GM23248 (cell line): ENCODE results near the gene FCER2. TPM values are rescaled to one million over a fixed set of nuclear protein-coding genes. Genes with fewer than 3 reads are reported as not detected.

Source experiments
- DNase-seq: peaks from one replicate; pipeline ENCODE4 v3.0.0-alpha.2; 2015
- H2AFZ ChIP-seq: fragments of 200-600 bp; sonication (generic); 2 replicates; pipeline ENCODE4 v1.6.1; 2016; ENCODE audit warnings: antibody characterized with exemption
- H3F3A ChIP-seq: fragments of 200-600 bp; sonication (generic); 2 replicates; pipeline ENCODE4 v1.6.1; 2016; ENCODE audit warnings: mild to moderate bottlenecking, antibody characterized with exemption, mixed run types; ENCODE audit not compliant: insufficient read depth
- H3K27ac ChIP-seq: fragments of 200-600 bp; sonication (generic); 2 replicates; pipeline ENCODE4 v1.5.1; 2016; ENCODE audit warnings: mild to moderate bottlenecking
- H3K27me3 ChIP-seq: fragments of 200-600 bp; sonication (generic); replicated peaks from 2 replicates; pipeline ENCODE4 v1.6.1; 2016; ENCODE audit warnings: mild to moderate bottlenecking; ENCODE audit not compliant: insufficient read depth
- H3K36me3 ChIP-seq: fragments of 200-600 bp; sonication (generic); 2 replicates; pipeline ENCODE4 v1.6.1; 2016; ENCODE audit warnings: low read depth, mild to moderate bottlenecking
- H3K4me1 ChIP-seq: fragments of 200-600 bp; sonication (generic); 2 replicates; pipeline ENCODE4 v1.6.1; 2016; ENCODE audit warnings: mild to moderate bottlenecking; ENCODE audit not compliant: insufficient read depth
- H3K4me2 ChIP-seq: fragments of 200-600 bp; sonication (generic); one replicate; pipeline ENCODE4 v1.6.1; 2016; ENCODE audit warnings: mild to moderate bottlenecking; ENCODE audit not compliant: unreplicated experiment
- H3K4me3 ChIP-seq: fragments of 200-600 bp; sonication (generic); 2 replicates; pipeline ENCODE4 v1.5.1; 2016; ENCODE audit warnings: mild to moderate bottlenecking
- H3K79me2 ChIP-seq: fragments of 200-600 bp; sonication (generic); 2 replicates; pipeline ENCODE4 v1.6.1; 2016; ENCODE audit warnings: mild to moderate bottlenecking; ENCODE audit not compliant: insufficient read depth
- H3K9ac ChIP-seq: fragments of 200-600 bp; sonication (generic); 2 replicates; pipeline ENCODE4 v1.6.1; 2016; ENCODE audit warnings: mild to moderate bottlenecking
- H3K9me2 ChIP-seq: fragments of 200-600 bp; sonication (generic); 2 replicates; pipeline ENCODE4 v1.6.1; 2016; ENCODE audit warnings: mixed run types, mild to moderate bottlenecking, moderate library complexity; ENCODE audit not compliant: insufficient read depth
- H3K9me3 ChIP-seq: fragments of 200-600 bp; sonication (generic); one replicate; pipeline ENCODE4 v1.6.1; 2017; ENCODE audit warnings: low read depth
- H4K20me1 ChIP-seq: fragments of 200-600 bp; sonication (generic); 2 replicates; pipeline ENCODE4 v1.6.0; 2016; ENCODE audit not compliant: insufficient read depth
- EZH2 ChIP-seq: fragments of 200-600 bp; sonication (generic); IDR thresholded peaks from 2 replicates; pipeline ENCODE4 v1.6.1; 2018; ENCODE audit warnings: antibody characterized with exemption, mild to moderate bottlenecking; ENCODE audit not compliant: insufficient read depth, poor library complexity, severe bottlenecking
- EZH2phosphoT487 ChIP-seq: fragments of 200-600 bp; sonication (generic); IDR thresholded peaks from 2 replicates; pipeline ENCODE4 v1.6.1; 2018; ENCODE audit warnings: antibody characterized with exemption, moderate library complexity, mild to moderate bottlenecking, low read depth; ENCODE audit not compliant: insufficient read depth
- WGBS, 2 experiments: methylation state at CpG; one replicate each; pipeline ENCODE4 v1.1.6; 2015 to 2017; ENCODE audit warnings: low lambda C conversion rate in 2 of 2, low coverage in 1 of 2; ENCODE audit errors: missing lambda C conversion rate in 2 of 2; 5-methylcytosine and 5-hydroxymethylcytosine counted together
- in situ Hi-C: fragments of 300-500 bp; cut with MboI; formaldehyde crosslinking; loops from 2 replicates; pipeline ENCODE4 v1.15.0; 2020
- polyA plus RNA-seq: library from polyadenylated mRNA; unstranded; fragments of >200 nt; fragmentation: Nextera tagmentation; extraction: Ambion mirVana; gene quantifications from 2 replicates; pipeline ENCODE4 v1.2.1, GENCODE V29; 2016
- total RNA-seq: library from RNA; depleted of rRNA; stranded (reverse); fragments of >200 nt; shearing (Covaris generic); gene quantifications from 2 replicates; pipeline ENCODE4 v1.2.3, GENCODE V29; 2014

The FCER2 gene
- total and polyA plus RNA-seq, 2 experiments from 2014 or later, result not detected

DNA sequence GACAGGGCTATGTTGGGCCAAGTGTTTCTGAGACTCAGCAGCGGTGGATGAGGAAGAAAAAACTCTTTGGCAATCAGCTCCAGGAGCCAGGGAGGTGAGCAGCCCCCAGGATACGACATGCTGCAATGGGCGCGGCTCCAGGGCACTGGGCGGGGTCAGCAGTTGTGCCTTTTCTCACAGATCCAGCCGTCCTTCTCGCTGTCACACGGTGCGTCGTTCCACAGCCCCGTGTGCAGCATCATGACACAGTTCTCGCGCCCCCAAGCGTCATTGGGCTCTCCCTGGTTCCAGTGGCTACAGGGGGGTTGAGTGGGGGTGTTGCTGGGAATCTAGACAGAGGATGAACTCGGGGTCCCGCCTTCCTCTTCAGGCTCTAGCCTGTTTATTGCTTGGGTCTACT, 27.3 kb upstream of the FCER2 start:
- TF ChIP-seq EZH2phosphoT487 (no peak), EZH2 (no peak)
- H3K4me1 ChIP-seq, result no peaks in the 10 kb centered on the region
- no peaks in the 10 kb centered on the region for H4K20me1 ChIP-seq
- no peak for DNase-seq
- H3K79me2 ChIP-seq, result no peaks in the 10 kb centered on the region
- no peaks in the 10 kb centered on the region for H3K9me2 ChIP-seq
- H3K9me3 ChIP-seq, result no peaks in the 10 kb centered on the region
- no peak overlapping the region for H2AFZ ChIP-seq
- H3F3A ChIP-seq, result no peaks in the 10 kb centered on the region
- no peak overlapping the region for H3K4me3 ChIP-seq
- in situ Hi-C loops, result no loop called here
- no peak overlapping the region for H3K4me2 ChIP-seq
- H3K9ac ChIP-seq, result no peak overlapping the region
- peaks cover 57% of the 10 kb centered on the region for H3K27me3 ChIP-seq
- H3K36me3 ChIP-seq, result no peaks in the 10 kb centered on the region
- H3K27ac ChIP-seq, result no peak overlapping the region
- WGBS, 2 experiments, result 12 to 13% methylated on average over 16 of the region's 16 CpGs

DNA sequence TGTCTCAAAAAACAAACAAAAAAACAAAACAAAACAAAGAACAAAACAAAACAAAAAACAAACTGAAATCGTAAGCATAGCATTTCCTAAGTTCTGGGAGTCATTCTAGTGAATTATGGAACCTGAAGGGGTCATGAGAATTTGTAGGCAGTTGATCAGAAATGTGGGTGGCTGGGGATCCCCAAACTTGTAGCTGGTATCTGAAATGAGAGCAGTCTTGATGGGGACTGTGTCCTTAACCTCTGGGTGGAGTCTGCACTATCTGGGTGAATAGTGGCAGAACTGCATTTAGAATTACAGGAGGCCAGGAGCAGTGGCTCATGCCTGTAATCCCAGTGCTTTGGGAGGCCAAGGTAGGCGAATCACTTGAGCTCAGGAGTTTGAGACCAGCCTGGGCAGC, 23.9 kb upstream of the FCER2 start:
- Histone ChIP-seq H4K20me1 (no peaks in the 10 kb centered on the region), H3K27me3 (peaks cover 42% of the 10 kb centered on the region), H3K4me3 (no peak overlapping the region), H3K27ac (no peak overlapping the region), H3K9me2 (no peaks in the 10 kb centered on the region), H3K4me2 (no peak overlapping the region), H3K4me1 (no peaks in the 10 kb centered on the region), H3K9me3 (no peaks in the 10 kb centered on the region), H2AFZ (no peak overlapping the region), H3K79me2 (no peaks in the 10 kb centered on the region), H3K9ac (no peak overlapping the region), H3F3A (no peaks in the 10 kb centered on the region), H3K36me3 (no peaks in the 10 kb centered on the region)
- no peak for DNase-seq
- TF ChIP-seq EZH2phosphoT487 (no peak), EZH2 (no peak)
- WGBS, 2 experiments, result 12 to 18% methylated on average over 2 of the region's 2 CpGs
- in situ Hi-C loops, result no loop called here

DNA sequence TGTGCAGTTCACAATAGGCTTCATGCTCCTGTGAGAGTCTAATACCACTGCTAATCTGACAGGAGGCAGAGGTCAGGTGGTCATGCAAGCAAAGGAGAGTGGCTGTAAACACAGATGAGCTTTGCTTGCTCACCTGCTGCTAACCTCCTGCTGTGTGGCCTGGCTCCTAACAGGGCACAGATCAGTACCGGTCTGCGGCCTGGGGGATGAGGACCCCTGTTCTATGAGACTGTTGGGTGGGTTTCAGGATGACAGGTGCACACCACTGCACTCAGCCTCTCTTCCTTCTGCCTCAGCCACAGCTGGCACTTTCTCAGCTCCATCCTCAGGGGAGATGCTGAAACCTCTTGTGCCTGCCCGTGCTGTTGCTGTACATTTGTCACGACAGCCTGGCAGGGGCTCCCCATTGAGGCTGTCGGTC, 20.3 kb upstream of the FCER2 start:
- Histone ChIP-seq H3K27me3 (peaks cover 9% of the 10 kb centered on the region), H3K9me2 (no peaks in the 10 kb centered on the region), H2AFZ (no peak overlapping the region), H3K36me3 (no peaks in the 10 kb centered on the region), H3K9ac (no peak overlapping the region), H3K4me2 (no peak overlapping the region), H4K20me1 (no peaks in the 10 kb centered on the region), H3K79me2 (no peaks in the 10 kb centered on the region), H3K4me1 (no peaks in the 10 kb centered on the region), H3K4me3 (no peak overlapping the region), H3F3A (no peaks in the 10 kb centered on the region), H3K9me3 (no peaks in the 10 kb centered on the region), H3K27ac (no peak overlapping the region)
- WGBS, 2 experiments, result 43 to 46% methylated on average over 5 of the region's 5 CpGs
- TF ChIP-seq EZH2 (no peak), EZH2phosphoT487 (no peak)
- DNase-seq, result no peak
- in situ Hi-C loops, result no loop called here

DNA sequence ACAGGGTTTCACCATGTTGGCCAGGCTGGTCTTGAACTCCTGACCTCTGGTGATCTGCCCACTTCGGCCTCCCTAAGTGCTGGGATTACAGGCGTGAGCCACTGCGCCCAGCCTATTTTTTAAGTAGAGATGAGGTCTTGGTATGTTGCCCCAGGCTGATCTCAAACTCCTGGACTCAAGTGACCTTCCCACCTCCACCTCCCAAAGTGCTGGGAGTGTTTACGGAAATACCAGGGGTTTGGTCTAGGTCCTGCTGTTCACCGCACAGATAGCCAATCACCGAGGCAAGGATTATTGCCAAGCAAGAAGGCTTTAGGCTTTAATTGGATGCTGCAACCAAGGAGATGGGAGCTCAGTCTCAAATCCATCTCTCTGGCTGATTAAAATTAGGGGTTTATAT, 18.4 kb upstream of the FCER2 start:
- no peaks in the 10 kb centered on the region for H3K4me1 ChIP-seq
- H3K36me3 ChIP-seq, result no peaks in the 10 kb centered on the region
- H3F3A ChIP-seq, result no peaks in the 10 kb centered on the region
- in situ Hi-C loops, result no loop called here
- H3K4me3 ChIP-seq, result no peak overlapping the region
- no peak overlapping the region for H3K27ac ChIP-seq
- DNase-seq, result no peak
- no peaks in the 10 kb centered on the region; the same call in 1 of the 2 replicates for H3K27me3 ChIP-seq
- H3K9me3 ChIP-seq, result no peaks in the 10 kb centered on the region
- WGBS, 2 experiments, result 74 to 77% methylated on average over 6 of the region's 6 CpGs
- no peaks in the 10 kb centered on the region for H4K20me1 ChIP-seq
- no peaks in the 10 kb centered on the region for H3K9me2 ChIP-seq
- H3K79me2 ChIP-seq, result no peaks in the 10 kb centered on the region
- H3K9ac ChIP-seq, result no peak overlapping the region
- H3K4me2 ChIP-seq, result no peak overlapping the region
- no peak for TF ChIP-seq EZH2
- no peak for TF ChIP-seq EZH2phosphoT487
- H2AFZ ChIP-seq, result no peak overlapping the region

DNA sequence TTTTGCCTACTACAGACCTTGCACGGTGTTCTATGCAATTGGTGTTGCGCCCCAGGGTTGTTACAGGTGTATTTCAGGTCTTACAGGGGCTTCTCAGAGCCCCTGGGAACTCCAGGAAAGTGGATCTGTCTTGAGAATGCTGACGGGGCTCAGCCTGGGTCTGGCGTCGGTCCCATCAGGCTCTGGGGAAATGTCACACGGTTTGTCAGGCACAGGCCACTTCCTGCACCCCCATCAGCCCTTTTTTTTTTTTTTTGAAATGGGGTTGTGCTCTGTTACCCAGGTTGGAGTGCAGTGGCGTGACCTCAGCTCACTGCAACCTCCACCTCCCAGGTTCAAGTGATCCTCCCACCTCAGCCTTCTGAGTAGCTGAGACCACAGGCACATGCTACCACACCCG, 16.7 kb upstream of the FCER2 start:
- H3K4me1 ChIP-seq, result no peaks in the 10 kb centered on the region
- H3K27me3 ChIP-seq, result no peaks in the 10 kb centered on the region; the same call in 1 of the 2 replicates
- H3K9me2 ChIP-seq, result no peaks in the 10 kb centered on the region
- no peaks in the 10 kb centered on the region for H4K20me1 ChIP-seq
- H3K9me3 ChIP-seq, result no peaks in the 10 kb centered on the region
- WGBS, 2 experiments, result 19% methylated on average over 8 of the region's 8 CpGs
- no peak for DNase-seq
- no peak overlapping the region for H3K27ac ChIP-seq
- no peak overlapping the region for H3K4me3 ChIP-seq
- no peaks in the 10 kb centered on the region for H3F3A ChIP-seq
- H3K79me2 ChIP-seq, result no peaks in the 10 kb centered on the region
- H3K36me3 ChIP-seq, result no peaks in the 10 kb centered on the region
- H3K4me2 ChIP-seq, result no peak overlapping the region
- no peak overlapping the region for H3K9ac ChIP-seq
- no peak for TF ChIP-seq EZH2phosphoT487
- no peak for TF ChIP-seq EZH2
- no peak overlapping the region for H2AFZ ChIP-seq
- in situ Hi-C loops, result no loop called here
